ENCODE results near the gene AGXT.
A peak's percentile ranks its signal among the peaks of the same experiment; 100 is the strongest.

Gene AGXT

DNA sequence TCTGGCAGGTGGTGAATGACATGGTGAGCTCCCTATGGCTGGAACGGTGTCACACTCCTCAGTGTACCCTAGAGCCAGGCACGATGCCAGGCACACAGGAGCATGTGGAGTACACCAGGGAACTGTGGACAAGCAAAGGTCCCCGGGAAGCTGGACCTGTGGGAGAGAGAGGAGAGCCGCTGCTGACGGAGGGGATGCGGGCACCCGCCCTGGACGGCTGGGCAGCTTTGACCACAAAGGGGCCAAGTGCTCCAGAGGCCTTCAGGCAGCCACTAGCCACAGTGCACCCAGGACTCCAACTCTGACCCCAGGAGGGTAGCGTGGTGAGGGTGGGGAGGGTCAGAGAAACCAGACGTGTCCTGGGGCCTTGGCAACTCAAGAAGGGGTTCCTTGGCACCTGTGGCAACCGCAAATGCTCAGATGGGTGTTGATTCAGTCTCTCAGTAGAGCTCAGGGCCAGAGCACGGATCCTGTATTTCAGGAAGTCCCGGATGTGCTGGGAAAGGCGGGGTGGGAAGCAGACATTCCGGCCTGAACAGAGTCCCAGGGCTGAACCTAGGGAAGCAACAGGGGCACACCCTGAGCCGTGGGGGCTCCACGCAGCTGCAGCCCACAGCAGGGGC lies 29.6 kb downstream of the AGXT start:
- DNase-seq, result no peak

DNA sequence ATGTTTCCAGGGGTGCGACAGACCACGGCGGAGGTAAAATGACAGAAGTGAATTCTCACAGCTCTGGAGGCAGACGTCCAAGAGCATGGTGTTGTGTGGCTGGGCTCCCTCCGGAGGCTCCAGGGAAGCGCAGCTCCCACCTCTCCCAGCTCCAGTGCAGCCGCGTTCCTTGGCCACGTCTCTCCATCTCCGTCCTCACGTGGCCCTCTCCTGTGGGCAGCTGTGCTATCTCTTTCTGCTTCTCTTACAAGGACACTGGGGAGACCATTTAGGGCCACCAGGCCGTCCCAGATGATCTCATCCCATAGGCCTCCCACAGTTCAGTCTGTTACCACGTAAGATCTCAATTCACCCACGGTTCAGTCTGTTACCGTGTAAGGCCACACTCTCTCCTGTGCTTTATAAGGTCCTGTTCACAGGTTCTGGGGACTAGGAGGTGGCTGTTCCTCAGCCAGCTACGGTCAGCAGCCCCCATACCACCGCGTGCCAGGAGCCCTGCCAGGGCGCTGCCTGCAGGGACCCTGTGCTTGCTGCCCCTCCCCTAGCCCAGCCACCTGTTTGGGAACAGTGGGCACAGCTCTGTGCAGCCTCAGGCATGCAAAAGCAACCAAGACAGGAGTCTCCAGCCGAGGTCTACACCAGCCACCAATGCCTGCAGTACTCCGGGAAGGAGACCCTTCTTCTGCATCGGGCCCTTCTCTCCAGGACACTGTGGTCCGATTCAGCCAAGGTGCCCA lies 30.3 kb downstream of the AGXT start:
- DNase-seq, result peak in 1 of 51 donors; percentile 53

- no peak for DNase-seq
These were observed 30.8 kb downstream of the AGXT start for GRCh38 chr2:240899468-240899865.

DNA sequence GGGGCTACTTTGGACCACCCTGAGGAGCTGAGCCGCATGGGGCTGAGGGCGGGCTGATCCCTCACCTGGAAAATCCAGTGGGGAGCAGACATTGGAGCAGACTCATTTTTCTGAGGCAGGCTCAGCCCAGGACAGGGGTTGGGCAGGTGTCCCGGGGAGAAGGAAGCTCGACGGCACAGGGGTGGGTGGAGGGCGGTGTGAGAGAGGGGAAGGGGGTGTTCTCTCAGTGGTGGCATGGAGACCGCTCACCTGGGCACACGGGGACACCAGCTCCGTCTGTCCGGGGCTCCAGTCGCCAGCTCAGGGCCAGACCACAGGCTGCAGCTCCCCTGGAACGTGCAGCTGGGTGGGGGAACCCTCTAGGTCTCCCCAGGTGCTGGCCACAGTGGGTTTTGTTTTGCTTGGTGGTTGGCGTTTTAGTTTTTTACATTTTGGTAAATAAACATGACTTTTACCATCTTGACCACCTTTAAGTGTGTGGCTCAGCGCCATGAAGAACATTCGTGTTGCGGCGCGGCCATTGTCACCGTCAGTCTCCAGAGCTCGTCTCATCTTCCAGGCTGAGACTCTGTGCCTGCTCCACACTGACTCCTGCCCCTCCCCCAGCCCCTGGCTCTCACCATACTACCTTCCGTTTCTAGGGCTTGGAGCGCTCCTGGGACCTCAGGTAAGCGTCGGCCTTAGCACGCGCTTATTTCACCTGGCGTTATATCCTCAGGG lies 31.7 kb downstream of the AGXT start:
- no peak for DNase-seq

- DNase-seq, result no peak
These were observed 33.5 kb downstream of the AGXT start for GRCh38 chr2:240901986-240902614.

GRCh38 chr2:240902615-240903041 lies 34.0 kb downstream of the AGXT start:
- DNase-seq, result no peak

- no peak for DNase-seq
These were observed 34.8 kb downstream of the AGXT start for GRCh38 chr2:240903191-240904060.

DNA sequence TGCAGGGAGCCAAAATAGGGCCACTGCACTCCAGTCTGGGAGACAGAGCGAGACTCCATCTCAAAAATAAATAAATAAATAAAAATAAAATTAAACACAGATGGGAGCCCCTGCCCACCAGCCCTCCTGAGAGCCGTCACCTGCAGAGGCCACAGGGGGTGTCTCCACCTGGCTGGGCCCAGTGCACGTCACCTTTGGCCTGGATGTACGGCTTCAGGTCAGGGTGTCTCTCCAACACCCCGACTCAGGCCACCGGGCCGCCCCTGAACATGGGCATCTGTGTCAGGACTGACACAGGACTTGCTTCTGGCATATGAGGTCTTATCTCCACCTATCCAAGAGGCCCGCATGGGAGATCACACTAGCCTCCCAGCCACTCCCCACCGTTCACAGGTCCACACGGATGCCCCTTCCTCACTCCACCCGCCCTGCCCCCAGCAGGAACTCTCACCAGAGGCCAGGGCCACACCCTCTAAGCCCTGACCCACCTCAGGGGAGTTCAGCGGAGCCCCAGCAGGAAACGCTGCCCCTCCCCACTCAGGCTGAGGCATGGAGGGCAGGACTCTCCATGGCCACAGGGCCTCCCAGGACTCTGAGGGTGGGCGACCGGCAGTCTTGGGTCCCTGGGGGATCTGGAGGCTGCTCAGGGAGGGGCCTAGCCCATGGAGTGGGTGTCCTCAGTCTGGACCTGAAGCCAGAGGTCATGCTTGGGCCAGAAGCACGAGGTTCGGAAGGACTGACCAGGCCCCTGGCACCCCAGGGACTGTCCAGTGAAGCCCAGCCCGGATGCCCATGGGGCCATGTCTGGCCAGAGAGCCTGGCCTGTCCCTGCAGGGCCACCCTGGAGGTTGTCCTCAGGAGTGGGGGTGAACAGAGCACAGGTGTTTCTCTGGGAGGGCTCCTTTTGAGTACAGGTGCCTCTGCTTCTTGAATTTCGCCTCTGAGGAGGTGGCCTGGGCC lies 35.9 kb downstream of the AGXT start:
- no peak for DNase-seq

DNA sequence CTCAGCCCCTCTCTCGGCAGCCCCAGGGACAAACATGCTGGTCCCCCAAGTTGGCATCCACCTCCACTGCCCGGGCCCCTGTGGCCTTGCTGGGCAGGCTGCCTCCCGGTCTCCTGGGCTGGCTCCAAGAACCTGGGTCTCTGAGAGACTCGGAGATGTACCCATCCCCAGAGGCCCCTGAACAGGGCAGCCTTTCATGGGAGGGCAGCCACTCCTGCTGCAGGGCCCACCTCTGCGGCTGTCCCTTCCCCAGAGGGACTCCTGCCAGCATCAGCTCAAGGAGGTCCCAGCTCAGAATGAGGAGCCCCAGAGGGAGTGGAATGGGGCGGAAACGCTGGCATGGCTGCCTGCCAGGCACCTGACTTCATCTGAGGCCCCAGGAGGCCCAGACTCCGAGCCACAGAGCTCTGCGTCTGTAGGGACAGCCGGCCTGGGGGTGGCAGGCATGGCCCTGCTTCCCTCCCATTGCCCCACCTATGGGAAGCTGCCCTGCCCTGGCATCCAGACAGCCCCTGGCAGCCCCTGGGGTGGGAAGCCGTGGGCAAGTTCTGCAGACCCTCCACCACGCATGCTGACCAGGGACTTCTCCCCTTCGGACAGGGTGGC lies 36.7 kb downstream of the AGXT start:
- DNase-seq, result no peak

DNA sequence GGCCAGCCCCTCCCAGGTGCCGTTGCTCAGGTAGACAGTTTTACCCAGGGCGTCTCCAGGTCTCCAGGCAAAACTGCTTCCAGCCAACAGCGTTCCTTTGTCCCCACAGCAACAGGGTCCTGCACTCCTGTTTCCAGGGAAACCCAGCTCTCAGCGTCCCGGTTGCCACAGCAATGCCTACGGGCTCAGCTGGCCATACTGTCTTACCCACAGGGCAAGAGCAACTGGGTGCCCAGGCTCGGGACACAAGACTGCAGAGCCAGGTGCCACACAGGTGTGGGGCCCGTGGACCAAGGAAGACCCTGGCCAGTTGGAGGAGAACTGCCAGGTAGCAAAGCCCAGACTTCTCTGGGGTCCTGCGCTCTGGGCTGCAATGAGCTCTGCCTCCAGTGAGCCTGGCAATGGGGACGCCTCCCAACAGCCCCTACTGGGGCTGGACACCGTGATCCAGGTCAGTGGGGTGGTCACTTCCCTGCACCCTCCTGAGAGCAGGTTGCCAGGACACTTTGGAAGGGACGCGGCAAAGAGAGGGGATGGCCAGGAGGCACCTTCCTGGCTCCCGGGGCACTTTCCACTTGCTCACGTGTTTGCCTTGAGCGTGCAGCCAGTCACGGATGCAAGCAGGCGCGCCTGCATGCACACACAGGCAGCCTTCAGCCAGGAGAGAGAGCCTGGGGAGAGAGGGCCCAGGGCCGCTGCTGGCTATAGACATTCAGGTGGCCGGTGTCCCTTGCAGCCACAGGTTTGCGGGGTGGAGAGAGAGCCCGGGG lies 37.7 kb downstream of the AGXT start, which contains the start of gene CROCC2:
Gene CROCC2, plus strand, starts transcription at position 196 of the 770 bp plus-strand sequence. Its CDS starts 178 bp downstream, at position 374.
- peak in 8 of 51 donors; percentile 11 to 53 (median 32) for DNase-seq

GRCh38 chr2:240906911-240907590 lies 38.4 kb downstream of the AGXT start:
- no peak for DNase-seq

GRCh38 chr2:240909216-240909974 lies 40.8 kb downstream of the AGXT start:
- no peak for DNase-seq

DNA sequence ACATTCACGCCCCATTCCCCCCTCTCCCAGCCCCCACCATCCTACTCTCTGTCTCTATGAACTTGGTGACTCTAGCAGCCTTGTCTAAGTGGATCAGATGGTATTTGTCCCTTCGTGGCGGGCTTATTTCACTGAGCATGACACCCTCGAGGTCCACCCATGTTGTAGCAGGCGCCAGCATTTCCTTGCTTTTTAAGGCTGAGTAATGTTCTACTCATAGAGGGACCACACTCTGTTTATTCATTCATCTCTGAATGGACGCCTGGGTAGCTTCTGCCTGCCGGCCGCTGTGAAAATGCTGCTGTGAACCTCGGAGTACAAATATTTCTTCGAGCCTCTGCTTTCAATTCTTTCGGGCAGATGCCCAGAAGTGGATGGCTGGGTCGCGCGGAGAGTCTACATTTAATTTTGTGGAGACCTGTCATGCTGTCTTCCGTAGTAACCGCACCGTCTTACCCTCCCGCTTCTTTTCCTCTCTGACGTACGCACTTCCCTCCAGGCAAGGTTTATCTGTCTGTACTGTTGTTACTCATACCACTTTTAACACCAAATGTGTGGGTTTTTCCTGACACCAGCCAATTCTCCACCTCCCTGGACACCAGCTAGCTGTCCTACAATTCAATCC lies 43.1 kb downstream of the AGXT start:
- no peak for DNase-seq

DNA sequence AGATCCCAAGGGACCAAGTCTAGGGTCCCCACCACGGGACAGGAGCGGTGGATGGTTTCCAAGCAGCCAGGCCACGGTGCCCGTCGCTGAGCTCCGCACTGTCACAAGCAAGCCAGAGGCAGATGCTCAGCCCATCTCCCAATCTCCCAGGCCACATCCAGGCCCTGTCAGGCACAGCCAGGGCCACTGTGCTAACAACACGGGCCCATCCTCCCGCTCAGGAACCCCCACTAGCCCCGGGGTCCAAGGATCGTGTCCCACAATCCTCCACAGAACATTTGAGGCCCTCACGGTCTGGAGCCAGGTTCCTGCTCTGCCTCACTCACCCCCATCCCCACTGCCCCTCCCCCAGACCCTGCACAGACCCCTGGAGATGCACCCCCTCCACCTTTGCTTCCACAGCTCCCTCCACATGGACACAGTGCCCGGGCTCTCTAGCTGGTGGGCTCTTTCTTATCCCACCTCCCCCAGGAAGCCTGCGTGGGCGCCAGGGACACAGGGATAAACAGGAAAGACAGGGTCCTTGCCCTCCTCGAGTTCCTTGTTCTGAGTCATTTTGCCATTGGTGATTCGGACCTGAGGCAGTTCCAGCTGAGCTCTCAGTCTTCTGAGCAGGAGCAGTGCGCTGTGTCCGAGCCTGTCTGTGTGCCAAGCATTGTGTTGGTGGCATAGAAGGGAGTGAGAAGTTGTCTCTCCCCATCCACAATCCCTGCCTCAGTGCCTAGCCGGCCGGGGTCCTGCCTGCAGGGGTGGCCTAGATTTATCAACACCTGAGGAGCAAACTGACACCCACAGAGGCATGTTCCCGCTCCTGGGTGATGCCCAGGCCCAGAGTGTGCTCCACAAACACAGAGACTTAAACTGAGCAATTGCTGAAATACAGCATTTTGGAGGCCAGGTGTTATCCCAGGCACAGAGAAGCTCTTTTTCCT lies 44.5 kb downstream of the AGXT start:
- DNase-seq, result no peak

Data from hypothalamus (tissue), 51 donors.